ENCODE measurements around the gene LRRC74A. TPM values are rescaled to one million over a fixed set of nuclear protein-coding genes. Genes with fewer than 3 reads are reported as not detected.
A peak's percentile ranks its signal among the peaks of the same experiment; 100 is the strongest.

LRRC74A gene
- total and polyA plus RNA-seq, 11 donors: not detected

- no peak for TF ChIP-seq POLR2A (IDR thresholded peaks at IDR 0.05)
- TF ChIP-seq CTCF (IDR thresholded peaks at IDR 0.05): no peak
- Histone ChIP-seq H3K27ac (no peak overlapping the region), H3K4me3 (no peak overlapping the region), H3K9me3 (no peaks in the 10 kb centered on the region), H3K4me1 (peaks cover 0 to 32% (median 8%) of the 10 kb centered on the region in 12 donors), H3K36me3 (no peaks in the 10 kb centered on the region), H3K27me3 (no peaks in the 10 kb centered on the region)
- intact Hi-C loops (cut with DNase I): no loop called here
- ATAC-seq (no peak), DNase-seq (no peak)
- 67 to 79% (median 74%) methylated on average over 7 of the region's 7 CpGs for WGBS, 4 donors
Observed at GRCh38 chr14:76834241-76834661, 8.0 kb downstream of the LRRC74A start.

GRCh38 chr14:76836029-76836630 lies 9.9 kb downstream of the LRRC74A start:
- DNase-seq (no peak), ATAC-seq (peak in 1 of 4 donors; percentile 22)
- TF ChIP-seq POLR2A (IDR thresholded peaks at IDR 0.05) (no peak), CTCF (IDR thresholded peaks at IDR 0.05) (no peak)
- intact Hi-C loops (cut with DNase I): loop anchor here in 1 of 10 donors (2.0 kb wide), 1 partner anchor 75 kb away; the partner anchor contains the start of gene VASH1
- no peaks in the 10 kb centered on the region for H3K27me3 ChIP-seq
- H3K4me3 ChIP-seq: no peak overlapping the region
- no peaks in the 10 kb centered on the region for H3K9me3 ChIP-seq
- no peak overlapping the region for H3K27ac ChIP-seq
- 90 to 91% (median 91%) methylated on average over 12 to 13 of the region's 13 CpGs for WGBS, 4 donors
- H3K36me3 ChIP-seq: no peaks in the 10 kb centered on the region
- H3K4me1 ChIP-seq: peaks cover 0 to 18% (median 0%) of the 10 kb centered on the region in 12 donors

GRCh38 chr14:76837524-76837923 lies 11.3 kb downstream of the LRRC74A start:
- no peak overlapping the region for H3K4me3 ChIP-seq

GRCh38 chr14:76842414-76842813 lies 16.2 kb downstream of the LRRC74A start:
- intact Hi-C loops (cut with DNase I): no loop called here
- no peak for ATAC-seq
- H3K27ac ChIP-seq: peak overlapping the region in 2 of 12 donors; percentile 3 to 90

More at GRCh38 chr14:76837524-76837923, 11.3 kb downstream of the LRRC74A start:
- Histone ChIP-seq H3K27me3 (no peaks in the 10 kb centered on the region), H3K36me3 (no peaks in the 10 kb centered on the region), H3K9me3 (no peaks in the 10 kb centered on the region), H3K4me1 (peaks cover 0 to 11% (median 0%) of the 10 kb centered on the region in 12 donors), H3K27ac (no peak overlapping the region)
- WGBS, 4 donors: 63 to 69% (median 64%) methylated on average over 5 of the region's 5 CpGs
- intact Hi-C loops (cut with DNase I): loop anchor here in 1 of 10 donors (2.0 kb wide), 1 partner anchor 77 kb away; the partner anchor contains the start of gene VASH1
- no peak for ATAC-seq
- DNase-seq: no peak
- TF ChIP-seq POLR2A (IDR thresholded peaks at IDR 0.05) (no peak), CTCF (IDR thresholded peaks at IDR 0.05) (no peak)

More at GRCh38 chr14:76842414-76842813, 16.2 kb downstream of the LRRC74A start:
- peaks cover 0 to 27% (median 8%) of the 10 kb centered on the region in 12 donors for H3K4me1 ChIP-seq
- H3K36me3 ChIP-seq: no peaks in the 10 kb centered on the region
- H3K4me3 ChIP-seq: no peak overlapping the region
- no peak for DNase-seq
- TF ChIP-seq POLR2A (IDR thresholded peaks at IDR 0.05): no peak
- TF ChIP-seq CTCF (IDR thresholded peaks at IDR 0.05): no peak
- H3K27me3 ChIP-seq: peaks cover 0 to 4% (median 0%) of the 10 kb centered on the region in 9 donors
- H3K9me3 ChIP-seq: no peaks in the 10 kb centered on the region

All from heart left ventricle (tissue), 16 donors.